Neural progenitor cell (in vitro differentiated cells): ENCODE data around the gene MIS18A. TPM values are rescaled to one million over a fixed set of nuclear protein-coding genes. Genes with fewer than 3 reads are reported as not detected.

Experiments
- DNase-seq: peaks from one replicate; pipeline ENCODE4 v3.0.0-alpha.2; 2016; ENCODE audit warnings: low spot score
- H2AFZ ChIP-seq: fragments of 200-600 bp; sonication (generic); replicated peaks from 2 replicates; pipeline ENCODE4 v1.6.1; 2016; ENCODE audit warnings: antibody characterized with exemption
- H3F3A ChIP-seq: fragments of 200-600 bp; sonication (generic); 2 replicates; pipeline ENCODE4 v1.6.1; 2016; ENCODE audit warnings: antibody characterized with exemption, low read depth
- H3K27ac ChIP-seq: fragments of 200-600 bp; sonication (generic); 2 replicates; pipeline ENCODE4 v1.5.1; 2016; ENCODE audit warnings: mild to moderate bottlenecking
- H3K27me3 ChIP-seq: fragments of 200-600 bp; sonication (generic); 2 replicates; pipeline ENCODE4 v1.6.1; 2016; ENCODE audit warnings: mild to moderate bottlenecking, moderate library complexity
- H3K36me3 ChIP-seq: fragments of 200-600 bp; sonication (generic); 2 replicates; pipeline ENCODE4 v1.5.1; 2016
- H3K4me1 ChIP-seq: fragments of 200-600 bp; sonication (generic); 2 replicates; pipeline ENCODE4 v1.6.1; 2016; ENCODE audit warnings: mixed run types
- H3K4me2 ChIP-seq: fragments of 200-600 bp; sonication (generic); 2 replicates; pipeline ENCODE4 v1.6.1; 2016
- H3K4me3 ChIP-seq: fragments of 200-600 bp; sonication (generic); 2 replicates; pipeline ENCODE4 v1.5.1; 2016
- H3K79me2 ChIP-seq: fragments of 200-600 bp; sonication (generic); 2 replicates; pipeline ENCODE4 v1.6.1; 2016; ENCODE audit warnings: low read depth
- H3K9ac ChIP-seq: fragments of 200-600 bp; sonication (generic); 2 replicates; pipeline ENCODE4 v1.6.1; 2016
- H3K9me3 ChIP-seq: fragments of 200-600 bp; sonication (generic); 2 replicates; pipeline ENCODE4 v1.5.1; 2016; ENCODE audit warnings: low read depth
- H4K20me1 ChIP-seq: fragments of 200-600 bp; sonication (generic); 2 replicates; pipeline ENCODE4 v1.6.1; 2016; ENCODE audit warnings: low read depth
- H3K27ac Mint-ChIP-seq: 3 replicates; pipeline ENCODE4 v1.8.0; 2021; ENCODE audit warnings: mixed read lengths
- H3K27me3 Mint-ChIP-seq: 2 replicates; pipeline ENCODE4 v1.8.0; 2022; ENCODE audit warnings: low read depth, mild to moderate bottlenecking, inconsistent platforms, moderate library complexity, mixed read lengths; ENCODE audit not compliant: insufficient read depth
- H3K36me3 Mint-ChIP-seq: 3 replicates; pipeline ENCODE4 v1.8.0; 2021; ENCODE audit warnings: mixed read lengths
- H3K4me1 Mint-ChIP-seq: 3 replicates; pipeline ENCODE4 v1.8.0; 2021; ENCODE audit warnings: mixed read lengths
- H3K4me3 Mint-ChIP-seq: 3 replicates; pipeline ENCODE4 v1.8.0; 2021; ENCODE audit warnings: mild to moderate bottlenecking, moderate library complexity, mixed read lengths
- H3K9me3 Mint-ChIP-seq: 3 replicates; pipeline ENCODE4 v1.8.0; 2020; ENCODE audit warnings: mixed read lengths
- CTCF ChIP-seq: fragments of 200-600 bp; sonication (generic); IDR thresholded peaks from 2 replicates; pipeline ENCODE4 v1.5.1; 2017; ENCODE audit warnings: antibody characterized with exemption, mild to moderate bottlenecking
- EZH2 ChIP-seq: fragments of 200-600 bp; sonication (generic); IDR thresholded peaks from 2 replicates; pipeline ENCODE4 v1.6.1; 2017; ENCODE audit warnings: antibody characterized with exemption, mild to moderate bottlenecking, moderate library complexity
- EZH2phosphoT487 ChIP-seq: fragments of 200-600 bp; sonication (generic); IDR thresholded peaks from 2 replicates; pipeline ENCODE4 v1.6.1; 2017; ENCODE audit warnings: antibody characterized with exemption
- total RNA-seq: library from RNA; depleted of rRNA; stranded (reverse); fragments of >200 nt; gene quantifications from 2 replicates; pipeline ENCODE4 v1.2.3, GENCODE V29; 2015; ENCODE audit warnings: low replicate concordance

MIS18A gene
- total RNA-seq, 1 donor from 2014 or later, result 64.0 TPM

- H3K4me1 Mint-ChIP-seq, result peaks cover 11% of the 10 kb centered on the region
- no peak for DNase-seq
- Histone ChIP-seq H3K4me2 (no peak overlapping the region), H3K4me1 (no peaks in the 10 kb centered on the region), H3K79me2 (no peaks in the 10 kb centered on the region), H3K4me3 (no peak overlapping the region), H3K9me3 (no peaks in the 10 kb centered on the region), H4K20me1 (no peaks in the 10 kb centered on the region), H3K27ac (no peak overlapping the region), H3K9ac (no peak overlapping the region), H2AFZ (no peak overlapping the region), H3F3A (no peaks in the 10 kb centered on the region), H3K36me3 (no peaks in the 10 kb centered on the region), H3K27me3 (no peaks in the 10 kb centered on the region)
- no peaks in the 10 kb centered on the region for H3K9me3 Mint-ChIP-seq
- H3K4me3 Mint-ChIP-seq, result no peak overlapping the region
- TF ChIP-seq CTCF (no peak), EZH2phosphoT487 (no peak), EZH2 (no peak)
- no peak overlapping the region for H3K27ac Mint-ChIP-seq
- peaks cover 30% of the 10 kb centered on the region for H3K36me3 Mint-ChIP-seq
- H3K27me3 Mint-ChIP-seq, result peaks cover 2% of the 10 kb centered on the region
These were observed 38.9 kb upstream of the MIS18A start for GRCh38 chr21:32317726-32318125.

- H2AFZ ChIP-seq, result no peak overlapping the region
- no peaks in the 10 kb centered on the region for H3K27me3 ChIP-seq
- peaks cover 11% of the 10 kb centered on the region for H3K4me1 Mint-ChIP-seq
- H3K9ac ChIP-seq, result no peak overlapping the region
- H4K20me1 ChIP-seq, result no peaks in the 10 kb centered on the region
- DNase-seq, result no peak
- no peak overlapping the region for H3K4me3 Mint-ChIP-seq
- no peak overlapping the region for H3K27ac Mint-ChIP-seq
- H3K27me3 Mint-ChIP-seq, result peaks cover 2% of the 10 kb centered on the region
- no peaks in the 10 kb centered on the region for H3K4me1 ChIP-seq
- H3K4me2 ChIP-seq, result no peak overlapping the region
- H3K27ac ChIP-seq, result no peak overlapping the region
- H3K9me3 Mint-ChIP-seq, result no peaks in the 10 kb centered on the region
- no peaks in the 10 kb centered on the region for H3F3A ChIP-seq
- no peaks in the 10 kb centered on the region for H3K79me2 ChIP-seq
- no peak for TF ChIP-seq EZH2phosphoT487
- TF ChIP-seq EZH2, result no peak
- TF ChIP-seq CTCF, result no peak
- no peaks in the 10 kb centered on the region for H3K9me3 ChIP-seq
- peaks cover 30% of the 10 kb centered on the region for H3K36me3 Mint-ChIP-seq
- no peaks in the 10 kb centered on the region for H3K36me3 ChIP-seq
- H3K4me3 ChIP-seq, result no peak overlapping the region
These were observed 37.7 kb upstream of the MIS18A start for GRCh38 chr21:32316361-32317215.

- Histone ChIP-seq H3K27me3 (no peaks in the 10 kb centered on the region), H3K4me3 (no peak overlapping the region), H3K79me2 (no peaks in the 10 kb centered on the region), H3K36me3 (no peaks in the 10 kb centered on the region), H3K4me1 (no peaks in the 10 kb centered on the region), H3K9me3 (no peaks in the 10 kb centered on the region), H2AFZ (no peak overlapping the region), H3F3A (no peaks in the 10 kb centered on the region), H4K20me1 (no peaks in the 10 kb centered on the region), H3K9ac (no peak overlapping the region), H3K27ac (no peak overlapping the region), H3K4me2 (no peak overlapping the region)
- no peak for TF ChIP-seq CTCF
- peaks cover 13% of the 10 kb centered on the region for H3K4me1 Mint-ChIP-seq
- no peaks in the 10 kb centered on the region for H3K9me3 Mint-ChIP-seq
- peaks cover 2% of the 10 kb centered on the region for H3K27me3 Mint-ChIP-seq
- H3K4me3 Mint-ChIP-seq, result no peak overlapping the region
- DNase-seq, result no peak
- H3K27ac Mint-ChIP-seq, result no peak overlapping the region
- peaks cover 29% of the 10 kb centered on the region for H3K36me3 Mint-ChIP-seq
These were observed 36.8 kb upstream of the MIS18A start for GRCh38 chr21:32315511-32316281.
